Stomach (tissue), 4 donors: ENCODE data around the gene SEL1L.

Experiments
- CTCF ChIP-seq, 7 experiments: fragments of 450-650 bp in 4 of 7; fragments of 200-600 bp in 3 of 7; sonication (generic) in 3 of 7; IDR thresholded peaks; one replicate each; pipeline ENCODE4 v1.5.1; 2016 to 2019; ENCODE audit warnings: antibody characterized with exemption in 7 of 7, control low read depth in 2 of 7, mild to moderate bottlenecking in 1 of 7
- EP300 ChIP-seq: sonication (generic); formaldehyde crosslinking; IDR thresholded peaks from one replicate; pipeline ENCODE4 v1.6.1; 2017; ENCODE audit warnings: antibody characterized with exemption
- POLR2A ChIP-seq, 4 donors: fragments of 450-650 bp; IDR thresholded peaks; one replicate each; pipeline ENCODE4 v1.6.1; 2016; ENCODE audit warnings: antibody characterized with exemption in 4 of 4, control low read depth in 2 of 4, mild to moderate bottlenecking in 1 of 4, moderate library complexity in 1 of 4

GRCh38 chr14:81555051-81555450 lies 21.4 kb upstream of the SEL1L start:
- TF ChIP-seq CTCF (IDR thresholded peaks at IDR 0.05) (no peak), POLR2A (IDR thresholded peaks at IDR 0.05) (no peak), EP300 (no peak)
